ENCODE measurements around the gene GRM7. TPM values are rescaled to one million over a fixed set of nuclear protein-coding genes. Genes with fewer than 3 reads are reported as not detected.

The GRM7 gene
- polyA plus RNA-seq, 1 experiment: not detected

DNA sequence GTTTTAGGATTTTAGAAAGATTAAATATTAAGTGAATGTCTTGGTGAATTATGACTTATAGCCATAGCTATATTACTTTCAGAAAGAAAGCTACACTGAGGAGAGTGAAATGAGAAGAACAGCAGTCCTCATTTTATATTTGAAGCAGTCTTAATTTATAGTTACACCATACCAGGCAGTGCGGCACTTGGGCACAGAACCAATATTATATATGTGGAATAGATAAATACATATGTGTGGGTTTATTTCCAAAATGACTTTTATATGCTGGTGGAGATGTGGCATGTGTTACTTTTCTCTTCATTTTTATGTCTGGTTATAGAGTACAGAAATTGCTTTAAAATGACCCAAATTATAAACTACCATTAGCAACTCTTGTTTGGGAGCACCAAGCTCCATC, 759.5 kb downstream of the GRM7 start:
- POLR2A ChIA-PET: no interaction called here
- no peak overlapping the region for H3K27ac ChIP-seq (ENCODE audit: low read depth, low read length)
- CTCF ChIA-PET: no interaction called here
- no peaks in the 10 kb centered on the region for H3K27me3 ChIP-seq (ENCODE audit: control insufficient read depth, insufficient read depth, low read length)
- no peak for DNase-seq (ENCODE audit: low read depth, low spot score)
- H3K9me3 ChIP-seq (ENCODE audit: control insufficient read depth, insufficient read depth, low read length): no peaks in the 10 kb centered on the region; the same call in 1 of the 2 replicates
- TF ChIP-seq, protein P1, sequence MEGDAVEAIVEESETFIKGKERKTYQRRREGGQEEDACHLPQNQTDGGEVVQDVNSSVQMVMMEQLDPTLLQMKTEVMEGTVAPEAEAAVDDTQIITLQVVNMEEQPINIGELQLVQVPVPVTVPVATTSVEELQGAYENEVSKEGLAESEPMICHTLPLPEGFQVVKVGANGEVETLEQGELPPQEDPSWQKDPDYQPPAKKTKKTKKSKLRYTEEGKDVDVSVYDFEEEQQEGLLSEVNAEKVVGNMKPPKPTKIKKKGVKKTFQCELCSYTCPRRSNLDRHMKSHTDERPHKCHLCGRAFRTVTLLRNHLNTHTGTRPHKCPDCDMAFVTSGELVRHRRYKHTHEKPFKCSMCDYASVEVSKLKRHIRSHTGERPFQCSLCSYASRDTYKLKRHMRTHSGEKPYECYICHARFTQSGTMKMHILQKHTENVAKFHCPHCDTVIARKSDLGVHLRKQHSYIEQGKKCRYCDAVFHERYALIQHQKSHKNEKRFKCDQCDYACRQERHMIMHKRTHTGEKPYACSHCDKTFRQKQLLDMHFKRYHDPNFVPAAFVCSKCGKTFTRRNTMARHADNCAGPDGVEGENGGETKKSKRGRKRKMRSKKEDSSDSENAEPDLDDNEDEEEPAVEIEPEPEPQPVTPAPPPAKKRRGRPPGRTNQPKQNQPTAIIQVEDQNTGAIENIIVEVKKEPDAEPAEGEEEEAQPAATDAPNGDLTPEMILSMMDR (IDR thresholded peaks at IDR 0.05; ENCODE audit: low read depth, low read length): no peak
- no peak overlapping the region for H3K4me3 ChIP-seq (ENCODE audit: low read depth, low read length)

DNA sequence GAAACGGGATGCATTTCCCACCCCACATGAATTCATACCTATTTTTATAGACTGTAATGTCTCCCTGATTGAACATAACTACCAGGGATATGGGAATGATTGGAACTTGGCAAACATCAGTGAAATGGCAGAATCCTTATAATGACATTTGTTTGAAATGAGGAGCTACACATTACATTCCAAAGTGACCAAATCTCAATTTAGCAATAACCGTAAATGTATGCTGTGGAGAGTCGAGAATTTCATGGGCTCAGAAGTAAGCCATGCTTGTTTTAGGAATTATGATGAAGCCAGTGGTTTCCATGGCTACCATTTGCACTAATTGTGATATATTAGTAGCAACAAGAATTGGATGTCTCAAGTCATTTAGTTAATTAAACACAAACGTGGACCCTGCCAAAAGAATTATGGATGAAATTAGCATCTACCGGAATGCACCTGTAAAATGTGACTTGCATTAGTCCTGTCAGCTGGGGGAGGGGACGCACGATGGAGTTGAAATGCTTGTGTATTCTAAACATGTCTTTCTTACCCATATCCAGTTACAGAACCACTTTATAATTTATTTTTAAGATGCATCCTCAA, 760.2 kb downstream of the GRM7 start:
- H3K4me3 ChIP-seq (ENCODE audit: low read depth, low read length): no peak overlapping the region
- no peak for DNase-seq (ENCODE audit: low read depth, low spot score)
- no peak overlapping the region for H3K27ac ChIP-seq (ENCODE audit: low read depth, low read length)
- H3K9me3 ChIP-seq (ENCODE audit: control insufficient read depth, insufficient read depth, low read length): peaks cover 4% of the 10 kb centered on the region; the same call in 1 of the 2 replicates
- ChIA-PET POLR2A (no interaction called here), CTCF (no interaction called here)
- H3K27me3 ChIP-seq (ENCODE audit: control insufficient read depth, insufficient read depth, low read length): no peaks in the 10 kb centered on the region
- TF ChIP-seq, protein P1 (IDR thresholded peaks at IDR 0.05; ENCODE audit: low read depth, low read length): no peak

GRCh38 chr3:7621651-7622050, 760.7 kb downstream of the GRM7 start:
- ChIA-PET POLR2A (no interaction called here), CTCF (no interaction called here)
- Histone ChIP-seq H3K4me3 (ENCODE audit: low read depth, low read length) (no peak overlapping the region), H3K9me3 (ENCODE audit: control insufficient read depth, insufficient read depth, low read length) (peaks cover 7% of the 10 kb centered on the region; the same call in 1 of the 2 replicates), H3K27ac (ENCODE audit: low read depth, low read length) (no peak overlapping the region), H3K27me3 (ENCODE audit: control insufficient read depth, insufficient read depth, low read length) (no peaks in the 10 kb centered on the region)
- TF ChIP-seq, protein P1 (IDR thresholded peaks at IDR 0.05; ENCODE audit: low read depth, low read length): no peak
- DNase-seq (ENCODE audit: low read depth, low spot score): no peak

DNA sequence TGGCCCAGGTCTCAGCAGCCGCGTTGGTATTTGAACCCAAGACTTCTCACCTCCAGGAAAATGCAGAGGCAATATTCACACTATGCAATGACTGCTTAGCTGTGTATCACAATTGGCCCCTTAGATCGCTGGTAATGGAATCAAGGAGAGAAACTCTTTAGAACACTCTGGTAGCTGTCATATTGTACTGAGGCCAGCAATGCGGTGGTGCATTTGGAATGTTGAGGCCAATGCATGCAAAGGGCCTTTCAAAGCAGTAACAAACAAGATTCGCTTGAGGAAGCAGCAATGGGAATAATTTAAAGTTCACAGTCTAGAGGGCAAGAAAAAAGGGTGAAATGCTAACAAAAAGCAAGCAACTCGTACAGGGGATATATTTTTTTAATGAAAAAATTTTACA, 764.1 kb downstream of the GRM7 start:
- H3K9me3 ChIP-seq (ENCODE audit: control insufficient read depth, insufficient read depth, low read length): peaks cover 7% of the 10 kb centered on the region; the same call in 1 of the 2 replicates
- DNase-seq (ENCODE audit: low read depth, low spot score): no peak
- no peak overlapping the region for H3K27ac ChIP-seq (ENCODE audit: low read depth, low read length)
- H3K27me3 ChIP-seq (ENCODE audit: control insufficient read depth, insufficient read depth, low read length): no peaks in the 10 kb centered on the region
- ChIA-PET CTCF (no interaction called here), POLR2A (no interaction called here)
- no peak overlapping the region for H3K4me3 ChIP-seq (ENCODE audit: low read depth, low read length)
- TF ChIP-seq, protein P1 (IDR thresholded peaks at IDR 0.05; ENCODE audit: low read depth, low read length): no peak

GRCh38 chr3:7630351-7630911, 769.5 kb downstream of the GRM7 start:
- no peak overlapping the region for H3K27ac ChIP-seq (ENCODE audit: low read depth, low read length)
- H3K27me3 ChIP-seq (ENCODE audit: control insufficient read depth, insufficient read depth, low read length): no peaks in the 10 kb centered on the region
- no peak overlapping the region for H3K4me3 ChIP-seq (ENCODE audit: low read depth, low read length)
- no peak for DNase-seq (ENCODE audit: low read depth, low spot score)
- ChIA-PET POLR2A (no interaction called here), CTCF (no interaction called here)
- H3K9me3 ChIP-seq (ENCODE audit: control insufficient read depth, insufficient read depth, low read length): peaks cover 13% of the 10 kb centered on the region
- TF ChIP-seq, protein P1 (IDR thresholded peaks at IDR 0.05; ENCODE audit: low read depth, low read length): no peak

Data from AG04450 (cell line).